Activated T-cell treated with anti-CD3 and anti-CD28 coated beads for 1 hour (primary cell): ENCODE data around the gene DTD1.

Experiments
- DNase-seq: peaks from one replicate; pipeline ENCODE4 v3.0.0-alpha.2; 2020; ENCODE audit warnings: low read depth

Gene DTD1

DNA sequence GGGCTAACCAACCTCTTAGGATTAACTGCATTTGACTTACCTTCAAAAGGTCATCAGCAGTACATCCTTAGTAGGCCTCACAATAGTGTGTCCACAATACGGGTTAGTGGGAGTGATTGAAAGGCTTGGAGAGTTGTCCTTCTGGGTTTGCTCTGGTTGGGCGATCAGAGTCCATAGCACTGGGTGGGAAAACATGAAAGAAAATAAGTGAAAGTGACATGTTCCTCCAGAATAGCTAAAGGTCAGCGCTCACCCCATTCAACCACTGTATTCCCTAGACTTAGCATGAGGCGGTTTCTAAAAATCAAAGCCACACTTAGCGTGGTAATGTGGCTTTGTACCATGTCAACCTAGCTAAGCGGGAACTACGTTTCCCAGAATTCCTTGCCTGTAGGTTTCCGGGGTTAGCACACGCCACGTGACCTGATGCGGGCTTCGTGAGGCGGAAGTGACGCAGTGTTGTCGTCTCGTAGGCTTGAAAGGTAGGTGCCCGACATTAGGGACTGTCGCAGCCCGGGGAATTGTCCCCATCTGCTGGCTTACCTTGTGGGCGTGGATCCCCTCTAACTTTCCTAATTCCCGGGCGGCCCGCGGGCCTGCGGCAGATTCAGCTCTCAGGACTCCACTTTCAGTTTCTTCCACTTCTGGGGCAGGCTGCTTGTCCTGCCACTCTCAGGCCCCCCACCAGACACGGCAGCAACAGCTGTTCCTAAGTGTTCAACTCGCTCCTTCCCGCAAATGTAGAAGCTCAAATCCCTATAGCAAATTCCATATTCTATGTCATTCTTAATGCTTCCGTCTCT is 206.0 kb downstream of the DTD1 start:
- DNase-seq, result peak; percentile 74

DNA sequence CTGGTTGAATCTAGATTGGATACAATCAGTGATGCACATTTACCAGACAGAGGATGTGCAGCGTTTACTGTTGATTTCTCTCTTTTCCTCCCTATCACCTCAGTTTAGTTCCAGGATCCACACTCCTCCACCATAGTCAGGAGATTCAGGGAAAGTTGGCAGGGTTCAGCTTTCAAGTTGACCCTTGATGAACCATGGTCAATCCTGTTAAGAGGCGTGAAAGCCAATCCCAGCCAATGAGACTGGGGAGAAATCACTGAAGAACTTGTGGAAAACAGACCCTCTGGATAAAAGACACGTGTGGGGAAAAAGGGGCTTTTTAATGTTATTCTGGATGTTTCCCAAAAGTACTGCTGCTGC is 206.6 kb downstream of the DTD1 start:
- DNase-seq, result no peak

DNA sequence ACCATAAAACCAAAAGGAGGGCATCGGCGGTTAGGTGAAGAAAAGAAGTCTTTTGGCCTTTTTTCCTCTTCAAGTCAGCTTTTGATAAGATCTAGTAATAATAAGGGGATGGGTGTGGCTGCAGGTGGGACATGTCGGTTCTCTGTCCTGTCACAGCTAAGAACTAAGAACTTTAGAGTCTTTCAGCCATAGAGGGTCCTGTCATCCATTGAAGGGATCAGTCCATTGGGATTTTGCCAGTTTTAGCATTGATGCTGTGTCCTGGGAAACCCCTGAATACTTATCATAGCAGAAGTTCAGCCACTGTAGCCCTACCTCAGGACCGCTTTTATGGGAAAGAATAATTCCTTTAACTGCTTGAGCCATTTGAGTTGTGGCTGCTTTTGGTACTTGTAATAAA is 207.5 kb downstream of the DTD1 start:
- DNase-seq, result no peak

DNA sequence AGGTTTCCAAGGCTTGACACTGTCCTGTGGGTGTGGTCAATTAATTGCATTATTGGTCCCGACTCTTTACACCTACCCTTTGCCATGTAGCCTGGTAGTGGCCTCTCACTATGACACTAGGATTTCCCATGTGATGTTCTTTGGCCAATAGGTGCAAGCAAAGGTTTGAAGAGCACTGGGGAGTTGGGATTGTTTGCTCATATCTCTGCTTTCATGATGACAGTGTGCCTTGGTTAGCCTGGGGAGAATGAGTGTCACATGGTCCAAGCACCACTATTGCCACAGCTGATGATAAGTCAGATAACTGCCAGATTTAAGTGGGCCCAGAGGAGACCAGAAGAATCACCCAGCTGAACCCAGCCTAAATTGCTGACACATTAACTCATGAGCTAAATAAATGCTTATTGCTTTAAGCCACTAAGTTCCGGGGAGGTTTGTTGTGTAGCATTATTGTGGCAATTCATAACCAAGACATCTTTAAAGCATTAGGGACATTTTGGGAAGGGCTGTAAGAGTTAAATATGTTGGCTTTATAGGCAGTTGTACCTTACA is 208.5 kb downstream of the DTD1 start:
- no peak for DNase-seq

DNA sequence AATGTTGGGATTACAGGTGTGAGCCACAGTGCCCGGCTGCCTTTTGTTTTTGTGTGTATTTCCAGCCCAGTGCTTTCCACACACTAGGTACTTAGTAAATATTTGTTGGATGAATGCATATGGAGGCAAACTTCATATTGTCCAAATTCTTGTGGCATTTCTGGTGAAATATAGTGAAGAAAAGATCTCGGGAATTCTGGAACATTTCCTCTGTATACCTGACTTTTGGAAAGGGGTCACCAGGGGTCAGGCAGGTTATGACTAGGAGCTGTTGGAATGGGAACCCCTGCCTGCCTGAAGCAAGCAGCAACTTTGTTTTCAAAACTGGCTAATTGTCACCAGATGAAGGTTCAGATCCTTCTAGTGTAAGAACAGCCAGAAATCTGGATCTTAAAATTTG is 213.7 kb downstream of the DTD1 start:
- no peak for DNase-seq

DNA sequence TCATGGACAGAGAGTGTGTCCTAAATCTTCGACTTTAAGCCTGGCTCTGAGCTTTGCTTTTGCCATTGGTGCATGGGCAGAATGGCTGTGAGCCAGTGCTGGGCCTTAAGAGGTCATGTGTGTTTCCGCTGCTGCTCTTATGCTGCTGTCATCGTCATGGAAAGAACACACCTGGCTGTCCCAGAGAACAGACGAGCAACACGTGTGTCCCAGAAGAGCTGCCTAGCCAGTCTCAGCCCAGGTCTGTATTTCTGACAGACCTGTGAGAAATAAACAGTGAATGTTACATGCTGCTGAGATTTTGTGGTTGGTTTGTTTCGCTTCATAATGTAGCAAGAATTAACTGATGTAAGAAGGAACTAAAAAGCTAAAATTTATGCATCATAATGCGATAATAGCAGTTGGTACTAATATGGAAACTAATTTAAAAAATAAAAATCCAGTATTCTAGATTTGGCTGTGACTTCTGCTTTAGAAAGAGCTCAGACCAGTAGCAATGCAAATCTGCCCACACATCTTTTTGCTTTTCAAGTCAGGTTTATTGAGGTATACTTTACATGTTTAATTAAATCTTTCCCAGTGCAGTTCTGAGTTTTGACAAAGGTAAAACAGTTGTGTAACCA is 214.3 kb downstream of the DTD1 start:
- no peak for DNase-seq

DNA sequence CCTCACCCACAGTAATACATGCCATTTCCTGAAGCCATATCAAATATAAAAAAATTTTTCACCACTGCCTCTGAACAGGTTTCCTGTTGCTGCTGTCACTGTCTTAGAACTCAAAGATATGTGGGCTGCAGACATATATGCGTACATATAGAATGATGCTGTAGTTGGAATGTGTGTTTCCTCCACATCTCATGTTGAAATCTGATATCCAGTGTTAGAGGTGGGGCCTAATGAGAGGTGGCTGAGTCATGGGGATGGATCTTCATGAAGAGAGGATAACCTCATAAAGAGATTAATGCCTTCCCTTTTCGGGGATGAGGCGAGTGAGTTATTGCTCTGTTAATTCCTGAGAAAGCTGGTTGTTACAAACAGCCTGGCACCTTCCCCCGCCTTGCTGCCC is 218.0 kb downstream of the DTD1 start:
- DNase-seq, result no peak

DNA sequence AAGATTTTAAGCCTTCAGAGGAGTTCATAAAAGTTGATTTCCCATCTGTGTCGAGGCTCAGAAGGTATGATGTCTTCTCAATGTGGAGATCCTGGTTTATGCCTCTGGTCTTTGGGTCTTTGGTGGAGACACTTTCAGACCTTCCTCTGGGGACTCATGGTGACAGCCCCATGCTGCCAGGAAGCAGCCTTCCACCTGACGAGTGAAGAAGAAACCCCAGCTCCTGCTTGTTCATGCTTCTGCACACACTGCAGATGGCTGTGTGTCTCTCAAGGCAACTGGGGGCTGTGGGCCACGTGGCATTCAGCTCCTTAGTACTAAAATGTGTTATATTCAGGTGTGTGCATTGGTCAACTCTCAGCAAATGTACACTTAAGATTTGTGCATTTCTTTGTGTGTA is 220.9 kb downstream of the DTD1 start:
- DNase-seq, result no peak

DNA sequence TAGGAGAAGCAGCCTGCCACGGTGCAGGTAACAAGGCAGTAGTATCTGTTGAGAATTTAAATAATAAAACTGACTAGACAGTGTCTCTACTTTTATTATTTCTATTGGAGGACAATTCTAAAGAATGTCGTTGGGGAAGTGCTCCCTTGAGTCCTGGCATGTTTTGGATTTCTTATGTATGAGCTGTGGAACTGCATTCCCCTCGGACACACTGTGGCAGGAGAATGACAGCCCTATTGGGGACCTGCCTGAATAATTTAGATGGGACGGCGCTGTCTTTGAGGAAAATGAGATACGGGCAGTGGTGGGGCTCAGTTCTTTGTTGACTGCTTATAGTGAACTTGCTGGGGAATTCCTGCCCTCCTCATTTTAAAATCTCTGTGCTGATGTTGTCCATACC is 223.3 kb downstream of the DTD1 start:
- no peak for DNase-seq

DNA sequence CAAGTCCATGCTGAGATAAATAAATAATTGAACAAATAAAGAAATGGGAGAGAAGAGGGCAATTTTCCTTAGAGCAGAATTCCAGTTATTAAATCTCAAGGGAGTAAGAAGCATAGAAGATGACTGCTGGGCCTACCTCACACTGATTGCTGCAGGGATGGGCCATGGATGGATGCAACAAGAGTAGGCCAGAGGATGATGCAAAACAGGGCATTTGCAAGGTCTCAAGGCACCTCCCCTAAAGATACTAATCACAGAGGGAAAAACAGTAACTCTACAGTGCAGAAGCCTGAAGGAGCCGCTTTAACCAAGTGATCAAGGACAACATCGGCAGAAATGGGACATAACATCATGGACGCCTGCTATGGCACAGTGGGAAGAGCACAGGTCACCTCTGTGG is 224.1 kb downstream of the DTD1 start:
- DNase-seq, result no peak

DNA sequence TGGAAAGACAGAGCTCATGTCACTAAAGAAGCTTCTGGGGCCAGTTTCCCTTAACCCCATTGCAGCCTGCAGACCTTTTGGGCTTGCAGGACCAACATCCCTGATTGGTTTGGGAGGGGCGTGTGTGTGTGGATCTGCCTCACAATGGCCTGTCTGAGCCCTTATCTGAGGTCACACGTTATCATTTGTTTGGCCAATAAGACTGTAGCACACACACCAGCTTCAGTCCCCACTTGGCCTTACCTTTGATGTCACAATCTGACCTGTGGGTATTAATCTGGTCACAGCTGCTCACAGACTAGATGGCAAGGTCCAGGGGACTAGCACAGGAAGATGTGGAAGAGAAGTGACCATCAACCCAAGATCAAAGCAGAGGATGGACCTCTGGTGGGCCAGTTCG is 225.6 kb downstream of the DTD1 start, which contains the start of gene SCP2D1:
TSS of gene SCP2D1 (plus strand) at position 301 of the 400 bp plus-strand sequence. CDS start at position 334, 33 bp downstream.
- DNase-seq, result no peak

DNA sequence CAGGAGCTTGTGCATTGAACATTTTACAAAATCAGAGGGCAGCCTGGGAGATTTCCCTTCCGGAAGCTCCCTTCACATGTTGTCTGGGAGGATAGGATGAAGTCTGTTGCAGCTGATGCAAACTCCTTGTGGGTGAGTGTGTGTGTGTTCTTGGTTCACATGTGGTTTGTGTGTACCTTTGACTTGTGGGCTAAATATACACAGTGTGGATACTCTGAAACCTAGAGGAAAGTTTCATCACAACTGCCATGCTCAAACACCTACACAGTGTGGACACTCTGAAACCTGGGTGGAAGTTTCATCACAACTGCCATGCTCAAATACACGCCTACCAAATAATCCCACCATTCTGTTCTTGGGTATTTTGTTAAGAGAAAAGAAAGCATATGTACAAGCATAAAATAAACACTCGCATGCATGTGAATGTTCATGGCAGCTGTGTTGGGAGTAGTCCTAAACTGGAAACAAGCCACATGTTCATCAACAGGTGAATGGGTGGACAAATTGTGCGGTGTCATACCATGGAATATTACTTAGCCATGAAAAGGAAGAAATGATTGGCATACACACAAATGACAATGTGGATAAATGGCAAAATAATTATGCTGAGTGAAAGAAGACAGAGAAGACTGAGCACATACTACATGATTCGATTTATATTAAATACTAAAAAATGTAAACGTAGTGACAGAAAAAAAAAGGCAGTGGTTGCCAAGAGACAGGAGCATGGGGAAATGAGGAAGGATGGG is 227.5 kb downstream of the DTD1 start:
- no peak for DNase-seq
